ENCODE results near the gene NPDC1.
"Not testable (repeated sequence)": the region's sequence is repeated elsewhere in the genome, so short reads cannot be mapped to it uniquely, and the experiment has no call there.

DNA sequence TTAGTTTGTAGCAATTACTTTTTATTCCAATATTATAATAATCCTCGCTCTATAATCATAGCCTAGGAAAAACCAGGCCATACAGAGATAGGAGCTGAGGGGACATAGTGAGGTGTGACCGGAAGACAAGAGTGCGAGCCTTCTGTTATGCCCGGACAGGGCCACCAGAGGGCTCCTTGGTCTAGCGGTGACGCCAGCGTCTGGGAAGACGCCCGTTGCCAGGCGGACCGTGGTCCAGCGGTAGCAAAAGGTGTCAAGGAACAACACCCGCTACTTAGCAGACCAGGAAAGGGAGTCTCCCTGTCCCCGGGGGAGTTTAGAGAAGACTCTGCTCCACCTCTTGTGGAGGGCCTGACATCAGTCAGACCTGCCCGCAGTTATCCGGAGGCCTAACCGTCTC is 41.7 kb downstream of the NPDC1 start:
- TF ChIP-seq, protein P1, sequence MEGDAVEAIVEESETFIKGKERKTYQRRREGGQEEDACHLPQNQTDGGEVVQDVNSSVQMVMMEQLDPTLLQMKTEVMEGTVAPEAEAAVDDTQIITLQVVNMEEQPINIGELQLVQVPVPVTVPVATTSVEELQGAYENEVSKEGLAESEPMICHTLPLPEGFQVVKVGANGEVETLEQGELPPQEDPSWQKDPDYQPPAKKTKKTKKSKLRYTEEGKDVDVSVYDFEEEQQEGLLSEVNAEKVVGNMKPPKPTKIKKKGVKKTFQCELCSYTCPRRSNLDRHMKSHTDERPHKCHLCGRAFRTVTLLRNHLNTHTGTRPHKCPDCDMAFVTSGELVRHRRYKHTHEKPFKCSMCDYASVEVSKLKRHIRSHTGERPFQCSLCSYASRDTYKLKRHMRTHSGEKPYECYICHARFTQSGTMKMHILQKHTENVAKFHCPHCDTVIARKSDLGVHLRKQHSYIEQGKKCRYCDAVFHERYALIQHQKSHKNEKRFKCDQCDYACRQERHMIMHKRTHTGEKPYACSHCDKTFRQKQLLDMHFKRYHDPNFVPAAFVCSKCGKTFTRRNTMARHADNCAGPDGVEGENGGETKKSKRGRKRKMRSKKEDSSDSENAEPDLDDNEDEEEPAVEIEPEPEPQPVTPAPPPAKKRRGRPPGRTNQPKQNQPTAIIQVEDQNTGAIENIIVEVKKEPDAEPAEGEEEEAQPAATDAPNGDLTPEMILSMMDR (IDR thresholded peaks at IDR 0.05; ENCODE audit: low read length): peak; percentile 15; the same call in 1 of the 2 replicates
- TF ChIP-seq EZH2phosphoT487 (IDR thresholded peaks at IDR 0.05; ENCODE audit: low read length): not testable (repeated sequence)
